ENCODE measurements around the gene C1orf159. TPM values are rescaled to one million over a fixed set of nuclear protein-coding genes. Genes with fewer than 3 reads are reported as not detected.

Gene C1orf159
- total RNA-seq, 4 donors from 2014 or later, result 12.8 to 48.4 (median 19.7) TPM

GRCh38 chr1:1047407-1047806 lies 68.5 kb downstream of the C1orf159 start:
- TF ChIP-seq CTCF (IDR thresholded peaks at IDR 0.05), result no peak
- TF ChIP-seq EP300 (IDR thresholded peaks at IDR 0.05), result no peak
- no peak for TF ChIP-seq POLR2AphosphoS5 (IDR thresholded peaks at IDR 0.05)
- Histone ChIP-seq H3K4me3 (no peak overlapping the region), H3K9me3 (no peaks in the 10 kb centered on the region), H3K4me1 (peaks cover 3% of the 10 kb centered on the region), H3K36me3 (peaks cover 76% of the 10 kb centered on the region), H3K27me3 (no peaks in the 10 kb centered on the region), H3K27ac (no peak overlapping the region)
- WGBS, result 95% methylated on average over 8 of the region's 19 CpGs
- no peak for DNase-seq (ENCODE audit: low spot score in 2 of 2)

DNA sequence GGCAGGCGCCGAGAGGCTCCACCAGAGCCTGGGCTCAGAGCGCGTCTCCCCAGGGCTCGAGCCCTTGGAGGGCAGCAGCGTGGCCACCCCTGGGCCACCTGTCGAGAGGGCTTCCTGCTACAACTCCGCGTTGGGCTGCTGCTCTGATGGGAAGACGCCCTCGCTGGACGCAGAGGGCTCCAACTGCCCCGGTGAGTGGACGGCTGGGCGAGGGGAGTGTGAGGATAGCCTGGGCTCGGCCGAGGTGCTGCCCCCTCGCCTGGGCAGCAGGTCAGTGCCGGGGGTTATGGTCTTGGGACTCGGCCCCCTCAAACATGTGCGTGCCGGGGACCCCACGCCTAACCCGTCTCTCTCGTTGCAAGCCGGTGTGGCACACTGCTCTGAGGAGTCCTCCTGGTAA lies 69.1 kb downstream of the C1orf159 start:
- H3K27me3 ChIP-seq, result no peaks in the 10 kb centered on the region
- no peak overlapping the region for H3K27ac ChIP-seq
- peaks cover 3% of the 10 kb centered on the region for H3K4me1 ChIP-seq
- peaks cover 72% of the 10 kb centered on the region for H3K36me3 ChIP-seq
- no peak overlapping the region for H3K4me3 ChIP-seq
- no peak for TF ChIP-seq POLR2A (IDR thresholded peaks at IDR 0.05)
- no peak for TF ChIP-seq EP300 (IDR thresholded peaks at IDR 0.05)
- TF ChIP-seq CTCF (IDR thresholded peaks at IDR 0.05), result no peak
- no peak for TF ChIP-seq POLR2AphosphoS5 (IDR thresholded peaks at IDR 0.05)
- 94% methylated on average over 20 of the region's 26 CpGs for WGBS
- DNase-seq (ENCODE audit: low spot score in 2 of 2), result no peak
- no peaks in the 10 kb centered on the region for H3K9me3 ChIP-seq

GRCh38 chr1:1046243-1046642 lies 69.6 kb downstream of the C1orf159 start:
- Histone ChIP-seq H3K27ac (no peak overlapping the region), H3K4me1 (peaks cover 5% of the 10 kb centered on the region), H3K36me3 (peaks cover 67% of the 10 kb centered on the region), H3K27me3 (no peaks in the 10 kb centered on the region), H3K4me3 (no peak overlapping the region), H3K9me3 (no peaks in the 10 kb centered on the region)
- no peak for TF ChIP-seq CTCF (IDR thresholded peaks at IDR 0.05)
- no peak for TF ChIP-seq EP300 (IDR thresholded peaks at IDR 0.05)
- no peak for TF ChIP-seq POLR2A (IDR thresholded peaks at IDR 0.05)
- TF ChIP-seq POLR2AphosphoS5 (IDR thresholded peaks at IDR 0.05), result no peak
- no peak for DNase-seq (ENCODE audit: low spot score in 2 of 2)
- 92% methylated on average over 16 of the region's 20 CpGs for WGBS

DNA sequence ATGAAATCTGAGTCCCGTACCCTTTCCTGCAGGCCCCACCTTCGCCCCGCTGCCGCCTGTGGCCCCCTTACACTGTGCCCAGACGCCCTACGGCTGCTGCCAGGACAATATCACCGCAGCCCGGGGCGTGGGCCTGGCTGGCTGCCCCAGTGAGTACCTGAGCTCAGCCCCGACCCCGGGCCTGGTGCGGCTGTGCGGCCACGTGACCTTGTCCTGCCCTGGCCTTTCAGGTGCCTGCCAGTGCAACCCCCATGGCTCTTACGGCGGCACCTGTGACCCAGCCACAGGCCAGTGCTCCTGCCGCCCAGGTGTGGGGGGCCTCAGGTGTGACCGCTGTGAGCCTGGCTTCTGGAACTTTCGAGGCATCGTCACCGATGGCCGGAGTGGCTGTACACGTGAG lies 70.8 kb downstream of the C1orf159 start:
- H3K9me3 ChIP-seq, result no peaks in the 10 kb centered on the region
- H3K27me3 ChIP-seq, result peaks cover 4% of the 10 kb centered on the region
- 90% methylated on average over 4 of the region's 23 CpGs for WGBS
- peaks cover 56% of the 10 kb centered on the region for H3K36me3 ChIP-seq
- H3K27ac ChIP-seq, result no peak overlapping the region
- H3K4me1 ChIP-seq, result peaks cover 10% of the 10 kb centered on the region
- no peak overlapping the region for H3K4me3 ChIP-seq
- DNase-seq (ENCODE audit: low spot score in 2 of 2), result no peak
- TF ChIP-seq CTCF (IDR thresholded peaks at IDR 0.05) (no peak), EP300 (IDR thresholded peaks at IDR 0.05) (no peak), POLR2A (IDR thresholded peaks at IDR 0.05) (no peak), POLR2AphosphoS5 (IDR thresholded peaks at IDR 0.05) (no peak)

DNA sequence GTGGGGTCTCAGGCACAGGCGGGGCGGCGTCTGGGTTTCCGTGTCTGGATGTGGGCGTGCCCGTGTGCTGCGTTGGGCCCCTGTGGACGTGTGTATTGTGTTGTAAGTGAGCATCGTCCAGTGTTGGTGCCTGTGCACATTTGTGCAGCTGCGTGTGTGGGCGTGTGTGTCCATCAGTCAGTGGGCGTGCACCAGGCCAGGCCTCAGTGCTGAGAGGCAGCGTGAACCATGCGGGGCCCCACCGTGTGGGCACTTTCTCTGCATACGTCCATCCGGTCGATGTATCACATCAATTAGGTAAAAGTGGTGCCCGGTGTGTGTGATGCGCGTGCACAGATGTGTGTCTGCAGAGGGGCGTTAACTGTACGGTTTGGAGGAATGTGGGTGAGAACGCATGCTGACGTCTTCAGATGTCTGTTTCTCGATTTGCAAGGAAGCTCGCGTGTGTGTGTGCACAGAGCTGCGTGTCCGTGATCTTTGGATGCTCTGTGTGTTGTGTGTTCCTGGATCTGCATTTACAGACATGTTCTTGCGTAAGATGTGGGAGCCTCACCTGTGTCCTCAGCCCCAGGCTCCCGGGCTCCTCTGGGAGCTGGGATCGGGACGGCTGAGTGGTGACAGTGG lies 71.3 kb downstream of the C1orf159 start:
- H3K4me3 ChIP-seq, result no peak overlapping the region
- WGBS, result 90% methylated on average over 17 of the region's 34 CpGs
- peaks cover 52% of the 10 kb centered on the region for H3K36me3 ChIP-seq
- TF ChIP-seq POLR2AphosphoS5 (IDR thresholded peaks at IDR 0.05), result no peak
- no peak for TF ChIP-seq CTCF (IDR thresholded peaks at IDR 0.05)
- TF ChIP-seq POLR2A (IDR thresholded peaks at IDR 0.05), result no peak
- no peak for TF ChIP-seq EP300 (IDR thresholded peaks at IDR 0.05)
- H3K27ac ChIP-seq, result no peak overlapping the region
- DNase-seq (ENCODE audit: low spot score in 2 of 2), result no peak
- H3K4me1 ChIP-seq, result peaks cover 15% of the 10 kb centered on the region
- peaks cover 9% of the 10 kb centered on the region for H3K27me3 ChIP-seq
- no peaks in the 10 kb centered on the region for H3K9me3 ChIP-seq
